Hematopoietic multipotent progenitor cell treated with erythropoietin and hydrocortisone succinate and interleukin-3 and kit ligand, for 15 days (in vitro differentiated cells): ENCODE results near the gene PPP3CA.

ENCODE experiments used
- DNase-seq: peaks from one replicate; pipeline ENCODE4 v3.0.0-alpha.2; 2015; ENCODE audit warnings: low spot score

PPP3CA gene

GRCh38 chr4:101049549-101050001 lies 297.8 kb downstream of the PPP3CA start:
- DNase-seq, result no peak

GRCh38 chr4:101044766-101045165 lies 302.6 kb downstream of the PPP3CA start:
- DNase-seq, result no peak

- DNase-seq, result no peak
Observed at GRCh38 chr4:101042847-101043246, 304.5 kb downstream of the PPP3CA start.

- DNase-seq, result no peak
Observed at GRCh38 chr4:101040776-101041175, 306.6 kb downstream of the PPP3CA start.

GRCh38 chr4:101039367-101039766 lies 308.0 kb downstream of the PPP3CA start:
- no peak for DNase-seq

GRCh38 chr4:101037938-101038413 lies 309.4 kb downstream of the PPP3CA start:
- DNase-seq, result no peak

GRCh38 chr4:101037249-101037648 lies 310.1 kb downstream of the PPP3CA start:
- DNase-seq, result no peak

- DNase-seq, result no peak
Observed at GRCh38 chr4:101035487-101035886, 311.8 kb downstream of the PPP3CA start.

- no peak for DNase-seq
Observed at GRCh38 chr4:101033986-101034385, 313.3 kb downstream of the PPP3CA start.

- no peak for DNase-seq
Observed at GRCh38 chr4:101032541-101032940, 314.8 kb downstream of the PPP3CA start.

- DNase-seq, result no peak
Observed at GRCh38 chr4:101031971-101032370, 315.4 kb downstream of the PPP3CA start.

GRCh38 chr4:101028886-101029285 lies 318.4 kb downstream of the PPP3CA start:
- no peak for DNase-seq

GRCh38 chr4:101027721-101028120 lies 319.6 kb downstream of the PPP3CA start:
- DNase-seq, result no peak

GRCh38 chr4:101025755-101026154 lies 321.6 kb downstream of the PPP3CA start:
- no peak for DNase-seq

- DNase-seq, result no peak
Observed at GRCh38 chr4:101022151-101023024, 324.9 kb downstream of the PPP3CA start.

GRCh38 chr4:101020956-101021355 lies 326.4 kb downstream of the PPP3CA start:
- no peak for DNase-seq

GRCh38 chr4:101019941-101020401 lies 327.4 kb downstream of the PPP3CA start:
- no peak for DNase-seq

- DNase-seq, result no peak
Observed at GRCh38 chr4:101019313-101019712, 328.0 kb downstream of the PPP3CA start.

GRCh38 chr4:101018836-101019235 lies 328.5 kb downstream of the PPP3CA start:
- DNase-seq, result no peak

- no peak for DNase-seq
Observed at GRCh38 chr4:101014417-101014816, 332.9 kb downstream of the PPP3CA start.

- no peak for DNase-seq
Observed at GRCh38 chr4:101010987-101011386, 336.3 kb downstream of the PPP3CA start.

- no peak for DNase-seq
Observed at GRCh38 chr4:101009471-101009870, 337.9 kb downstream of the PPP3CA start.

GRCh38 chr4:101008503-101008902 lies 338.8 kb downstream of the PPP3CA start:
- no peak for DNase-seq

- no peak for DNase-seq
Observed at GRCh38 chr4:101005659-101006058, 341.7 kb downstream of the PPP3CA start.
